Measurements from ENCODE around the gene HOXA13.
A peak's percentile ranks its signal among the peaks of the same experiment; 100 is the strongest.

The HOXA13 gene

DNA sequence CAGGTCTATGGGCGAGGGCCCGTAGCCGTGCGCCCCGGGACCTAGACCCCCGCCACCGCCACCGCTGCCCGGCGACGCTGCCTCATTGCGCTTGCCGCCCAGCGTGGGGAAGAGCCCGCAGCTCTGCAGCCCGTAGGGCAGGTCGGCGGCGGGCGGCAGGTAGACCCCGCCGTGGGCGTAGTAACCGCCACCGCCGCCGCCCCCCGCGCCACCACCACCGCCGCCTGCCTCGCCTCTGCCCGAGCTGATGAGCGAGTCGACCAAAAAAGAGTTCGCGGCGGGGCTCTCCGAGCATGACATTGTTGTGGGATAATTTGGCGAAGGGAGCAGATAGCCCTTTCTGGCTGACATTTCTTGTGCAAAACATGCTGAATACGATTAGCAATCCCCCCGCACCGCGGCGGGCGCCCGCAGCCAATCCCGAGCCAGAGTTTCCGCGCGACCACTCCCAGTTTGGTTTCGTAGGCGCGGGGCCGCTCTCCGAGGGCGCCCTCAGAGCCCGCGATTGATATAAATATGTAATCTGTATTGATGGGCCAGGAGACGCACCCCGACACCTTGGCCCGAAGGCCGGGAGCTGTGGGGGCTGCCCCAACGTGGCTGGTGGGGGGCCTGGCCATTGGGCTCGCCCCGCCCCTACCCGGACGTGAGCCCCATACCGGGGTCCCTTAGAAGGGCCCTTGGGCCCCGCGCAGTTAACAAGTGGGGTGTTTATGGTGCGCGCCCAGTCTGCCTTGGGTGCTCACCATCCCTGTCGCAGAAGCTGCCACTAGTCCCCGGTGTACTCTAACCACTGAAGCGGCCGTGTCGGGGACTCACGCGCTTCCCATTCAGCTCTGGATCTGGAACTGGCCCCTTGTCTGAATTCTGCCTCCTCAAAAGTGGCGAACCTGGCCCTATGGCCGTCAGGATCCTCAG, 25.7 kb downstream of the HOXA13 start, which contains the start of gene HOXA10:
Gene HOXA10 (minus strand): TSS at position 365 of the 918 bp plus-strand sequence. CDS start 14 bp downstream, at position 351.
- Histone ChIP-seq H3K4me1 (ENCODE audit: control insufficient read depth, insufficient read depth, low read length) (peaks cover 50% of the 10 kb centered on the region), H3K36me3 (ENCODE audit: control insufficient read depth, insufficient read depth, low read length, severe bottlenecking) (no peaks in the 10 kb centered on the region), H3K9ac (ENCODE audit: low read length) (peak within 1 kb of the TSS; percentile 93), H3K4me3 (ENCODE audit: low read length) (peak within 1 kb of the TSS; percentile 94), H3K9me3 (ENCODE audit: control insufficient read depth, low read length) (no peaks in the 10 kb centered on the region), H3K27me3 (replicated peaks; ENCODE audit: control insufficient read depth, insufficient read depth, low read length) (no peaks in the 10 kb centered on the region)
- DNase-seq (ENCODE audit: low read depth), result no peak

DNA sequence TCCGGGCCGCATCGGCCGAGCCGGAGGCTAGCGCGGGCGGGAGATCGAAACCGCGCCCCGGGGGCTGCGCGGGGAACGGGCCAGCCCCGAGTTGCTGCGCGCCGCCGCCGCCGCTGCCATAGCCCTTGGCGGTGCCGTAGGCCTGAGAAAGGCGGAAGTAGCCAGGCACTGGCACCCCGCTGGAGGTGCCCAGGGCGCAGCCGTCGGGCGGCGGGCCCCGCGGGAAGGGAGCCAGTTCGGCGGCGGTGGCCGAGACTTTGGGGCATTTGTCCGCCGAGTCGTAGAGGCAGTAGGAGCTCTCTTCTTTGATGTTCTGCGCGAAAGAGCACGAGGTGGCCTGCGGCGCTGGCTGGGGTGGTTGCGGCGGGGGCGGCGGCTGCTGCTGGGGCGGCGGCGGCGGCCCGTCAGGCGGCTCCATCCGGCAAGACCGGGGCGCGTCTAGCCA, 26.4 kb downstream of the HOXA13 start:
- H3K36me3 ChIP-seq (ENCODE audit: control insufficient read depth, insufficient read depth, low read length, severe bottlenecking), result no peaks in the 10 kb centered on the region
- H3K4me1 ChIP-seq (ENCODE audit: control insufficient read depth, insufficient read depth, low read length), result peaks cover 50% of the 10 kb centered on the region
- peak overlapping the region; percentile 93 for H3K9ac ChIP-seq (ENCODE audit: low read length)
- no peaks in the 10 kb centered on the region for H3K27me3 ChIP-seq (replicated peaks; ENCODE audit: control insufficient read depth, insufficient read depth, low read length)
- no peak for DNase-seq (ENCODE audit: low read depth)
- H3K9me3 ChIP-seq (ENCODE audit: control insufficient read depth, low read length), result no peaks in the 10 kb centered on the region
- peak overlapping the region; percentile 94 for H3K4me3 ChIP-seq (ENCODE audit: low read length)

DNA sequence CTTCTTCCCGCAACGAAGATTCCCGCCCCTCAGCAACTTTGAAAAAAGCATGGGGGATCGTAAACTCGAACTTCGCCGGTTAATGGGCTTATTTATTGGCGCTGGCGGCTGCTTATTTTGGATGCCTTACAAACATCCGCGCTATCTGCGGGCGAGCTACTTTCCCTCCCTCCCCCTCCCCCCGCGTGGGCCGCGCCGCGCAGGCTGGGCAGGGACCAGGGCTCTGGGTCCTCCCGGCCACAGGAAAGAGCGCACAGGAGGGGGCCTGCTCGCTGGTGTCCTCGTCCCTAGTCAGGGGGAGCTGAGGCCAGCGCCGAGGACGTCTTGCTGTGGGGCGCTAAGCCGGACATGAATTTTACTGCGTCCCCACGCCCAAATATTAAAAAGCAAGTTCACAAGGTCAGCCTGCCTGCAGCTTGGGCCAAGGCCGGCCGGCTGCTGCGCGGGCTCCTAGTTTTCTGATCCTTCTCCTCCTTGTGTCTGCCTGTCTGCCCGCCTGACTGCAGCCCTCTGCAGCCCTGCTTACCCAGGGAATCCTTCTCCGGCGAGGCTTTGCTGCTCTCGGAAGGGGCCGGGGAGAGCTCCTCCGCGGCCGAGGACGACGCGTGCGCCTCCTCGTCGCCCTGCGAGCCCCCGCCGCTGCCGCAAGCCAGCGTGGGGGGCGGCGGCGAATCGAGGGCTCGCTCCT, 26.9 kb downstream of the HOXA13 start:
- no peak for DNase-seq (ENCODE audit: low read depth)
- Histone ChIP-seq H3K4me1 (ENCODE audit: control insufficient read depth, insufficient read depth, low read length) (peaks cover 51% of the 10 kb centered on the region), H3K36me3 (ENCODE audit: control insufficient read depth, insufficient read depth, low read length, severe bottlenecking) (no peaks in the 10 kb centered on the region), H3K9me3 (ENCODE audit: control insufficient read depth, low read length) (no peaks in the 10 kb centered on the region), H3K27me3 (replicated peaks; ENCODE audit: control insufficient read depth, insufficient read depth, low read length) (no peaks in the 10 kb centered on the region), H3K4me3 (ENCODE audit: low read length) (peak overlapping the region; percentile 94), H3K9ac (ENCODE audit: low read length) (peak overlapping the region; percentile 93)

DNA sequence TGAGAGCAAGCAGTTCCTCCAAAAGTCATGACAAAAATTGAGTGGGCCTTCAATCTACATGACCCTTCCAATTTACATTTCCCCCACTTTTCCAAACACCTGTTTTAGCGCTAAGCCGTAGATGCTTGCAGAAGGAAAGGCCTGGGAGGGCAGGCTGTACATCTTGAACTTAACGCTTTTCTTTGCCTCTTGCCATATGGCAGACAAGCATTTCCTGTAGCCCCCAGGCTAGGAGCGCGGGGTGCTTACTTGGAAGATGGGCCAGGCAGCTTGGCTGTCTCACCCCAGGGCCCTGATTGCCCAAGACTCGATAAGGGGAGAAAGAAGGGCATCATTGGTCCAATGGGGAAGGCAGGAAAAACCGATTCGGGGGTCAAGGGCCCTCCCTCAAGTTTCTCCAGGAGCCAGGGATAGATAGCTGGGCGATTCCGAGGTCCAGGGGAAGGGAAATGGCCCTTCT, 27.5 kb downstream of the HOXA13 start:
- no peaks in the 10 kb centered on the region for H3K36me3 ChIP-seq (ENCODE audit: control insufficient read depth, insufficient read depth, low read length, severe bottlenecking)
- no peaks in the 10 kb centered on the region for H3K9me3 ChIP-seq (ENCODE audit: control insufficient read depth, low read length)
- peak overlapping the region; percentile 93 for H3K9ac ChIP-seq (ENCODE audit: low read length)
- no peak for DNase-seq (ENCODE audit: low read depth)
- H3K27me3 ChIP-seq (replicated peaks; ENCODE audit: control insufficient read depth, insufficient read depth, low read length), result no peaks in the 10 kb centered on the region
- H3K4me1 ChIP-seq (ENCODE audit: control insufficient read depth, insufficient read depth, low read length), result peaks cover 51% of the 10 kb centered on the region
- peak overlapping the region; percentile 94 for H3K4me3 ChIP-seq (ENCODE audit: low read length)

DNA sequence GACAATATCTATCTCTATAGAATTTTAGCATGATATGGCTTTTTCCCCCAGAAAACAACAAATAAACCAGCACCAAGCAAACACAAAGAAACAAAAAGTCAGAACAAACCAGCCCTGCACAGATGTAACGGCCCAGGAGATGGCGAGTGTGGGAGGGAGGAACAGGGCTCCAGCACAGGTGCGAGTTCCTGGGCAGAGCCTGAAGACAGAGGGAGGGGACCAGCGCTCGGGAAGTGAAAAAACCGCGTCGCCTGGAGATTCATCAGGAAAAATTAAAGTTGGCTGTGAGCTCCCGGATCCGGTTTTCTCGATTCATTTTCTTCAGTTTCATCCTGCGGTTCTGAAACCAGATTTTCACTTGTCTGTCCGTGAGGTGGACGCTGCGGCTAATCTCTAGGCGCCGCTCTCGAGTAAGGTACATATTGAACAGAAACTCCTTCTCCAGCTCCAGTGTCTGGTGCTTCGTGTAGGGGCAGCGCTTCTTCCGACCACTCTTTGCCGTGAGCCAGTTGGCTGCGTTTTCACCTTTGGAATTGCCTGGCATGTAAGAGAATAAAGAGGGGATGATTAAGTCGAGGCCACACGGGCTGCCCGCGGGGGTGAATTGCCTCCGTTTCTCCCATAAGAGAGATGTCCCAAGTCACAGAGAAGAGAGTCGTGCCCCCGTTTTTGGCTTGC, 28.1 kb downstream of the HOXA13 start:
- H3K9ac ChIP-seq (ENCODE audit: low read length), result peak overlapping the region; percentile 93
- no peak for DNase-seq (ENCODE audit: low read depth)
- peak overlapping the region; percentile 94 for H3K4me3 ChIP-seq (ENCODE audit: low read length)
- H3K4me1 ChIP-seq (ENCODE audit: control insufficient read depth, insufficient read depth, low read length), result peaks cover 49% of the 10 kb centered on the region
- H3K27me3 ChIP-seq (replicated peaks; ENCODE audit: control insufficient read depth, insufficient read depth, low read length), result no peaks in the 10 kb centered on the region
- no peaks in the 10 kb centered on the region for H3K36me3 ChIP-seq (ENCODE audit: control insufficient read depth, insufficient read depth, low read length, severe bottlenecking)
- no peaks in the 10 kb centered on the region for H3K9me3 ChIP-seq (ENCODE audit: control insufficient read depth, low read length)

DNA sequence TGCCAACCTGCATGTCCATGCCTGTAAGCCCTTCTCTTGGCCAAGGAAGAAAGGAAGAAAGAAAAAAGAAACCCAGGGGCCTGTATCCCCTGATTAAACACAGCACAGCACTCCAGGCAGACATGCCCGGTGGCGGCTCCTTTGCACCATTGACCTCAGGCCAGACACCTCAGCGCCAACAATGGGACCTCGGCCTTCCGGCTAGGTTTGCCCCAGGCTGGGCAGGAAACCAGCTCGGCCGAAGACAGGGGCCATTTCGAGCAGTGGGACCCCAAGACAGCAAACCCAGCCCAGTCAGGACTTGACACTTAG, 28.6 kb downstream of the HOXA13 start:
- no peak for DNase-seq (ENCODE audit: low read depth)
- peaks cover 49% of the 10 kb centered on the region for H3K4me1 ChIP-seq (ENCODE audit: control insufficient read depth, insufficient read depth, low read length)
- H3K9me3 ChIP-seq (ENCODE audit: control insufficient read depth, low read length), result no peaks in the 10 kb centered on the region
- peak overlapping the region; percentile 94 for H3K4me3 ChIP-seq (ENCODE audit: low read length)
- H3K36me3 ChIP-seq (ENCODE audit: control insufficient read depth, insufficient read depth, low read length, severe bottlenecking), result no peaks in the 10 kb centered on the region
- no peaks in the 10 kb centered on the region for H3K27me3 ChIP-seq (replicated peaks; ENCODE audit: control insufficient read depth, insufficient read depth, low read length)
- peak overlapping the region; percentile 93 for H3K9ac ChIP-seq (ENCODE audit: low read length)

DNA sequence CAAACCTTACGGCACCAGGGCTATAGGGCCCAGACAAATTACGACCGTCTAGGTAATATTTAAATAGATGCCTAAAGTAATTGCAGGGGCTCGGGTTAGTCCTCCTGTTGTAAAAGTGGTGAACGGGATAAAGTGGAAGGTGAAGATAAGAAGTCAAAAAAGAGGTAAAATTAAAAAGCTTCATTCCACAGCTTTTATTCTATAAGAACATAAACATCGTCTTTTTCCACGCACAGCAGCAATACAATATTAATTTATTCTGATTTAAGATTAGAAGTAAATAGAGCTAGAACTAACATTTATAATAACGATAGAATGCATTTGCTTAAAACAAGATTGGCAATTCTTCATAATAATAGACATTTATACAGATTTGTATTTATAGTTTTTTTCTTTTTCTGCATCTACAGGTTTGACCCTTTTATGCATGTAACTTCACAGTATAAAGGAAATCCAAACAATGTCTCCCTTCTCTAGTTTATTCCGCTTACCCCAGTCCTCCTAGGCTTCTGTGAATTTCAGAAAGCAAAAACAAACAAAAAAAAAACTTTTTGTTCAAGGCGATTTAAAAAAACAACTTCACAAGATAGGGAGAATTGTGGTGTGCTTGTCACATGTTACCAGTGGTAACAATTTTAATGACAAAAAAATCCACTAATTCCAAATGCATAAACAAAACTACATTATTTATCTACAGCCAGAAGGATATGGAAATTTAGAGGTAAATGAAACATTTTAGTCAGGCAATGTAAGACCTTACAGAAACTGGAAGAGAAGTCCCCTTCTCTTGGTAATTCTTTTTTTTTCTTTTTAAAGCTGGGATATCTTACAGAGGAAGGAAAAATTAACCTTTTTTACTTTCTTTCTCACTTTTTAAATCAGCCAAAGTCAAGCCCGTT, 29.2 kb downstream of the HOXA13 start:
- H3K9ac ChIP-seq (ENCODE audit: low read length), result peak overlapping the region; percentile 93
- H3K27me3 ChIP-seq (replicated peaks; ENCODE audit: control insufficient read depth, insufficient read depth, low read length), result no peaks in the 10 kb centered on the region
- H3K4me1 ChIP-seq (ENCODE audit: control insufficient read depth, insufficient read depth, low read length), result peaks cover 49% of the 10 kb centered on the region
- H3K9me3 ChIP-seq (ENCODE audit: control insufficient read depth, low read length), result no peaks in the 10 kb centered on the region
- no peak for DNase-seq (ENCODE audit: low read depth)
- H3K36me3 ChIP-seq (ENCODE audit: control insufficient read depth, insufficient read depth, low read length, severe bottlenecking), result no peaks in the 10 kb centered on the region
- peak overlapping the region; percentile 94 for H3K4me3 ChIP-seq (ENCODE audit: low read length)

DNA sequence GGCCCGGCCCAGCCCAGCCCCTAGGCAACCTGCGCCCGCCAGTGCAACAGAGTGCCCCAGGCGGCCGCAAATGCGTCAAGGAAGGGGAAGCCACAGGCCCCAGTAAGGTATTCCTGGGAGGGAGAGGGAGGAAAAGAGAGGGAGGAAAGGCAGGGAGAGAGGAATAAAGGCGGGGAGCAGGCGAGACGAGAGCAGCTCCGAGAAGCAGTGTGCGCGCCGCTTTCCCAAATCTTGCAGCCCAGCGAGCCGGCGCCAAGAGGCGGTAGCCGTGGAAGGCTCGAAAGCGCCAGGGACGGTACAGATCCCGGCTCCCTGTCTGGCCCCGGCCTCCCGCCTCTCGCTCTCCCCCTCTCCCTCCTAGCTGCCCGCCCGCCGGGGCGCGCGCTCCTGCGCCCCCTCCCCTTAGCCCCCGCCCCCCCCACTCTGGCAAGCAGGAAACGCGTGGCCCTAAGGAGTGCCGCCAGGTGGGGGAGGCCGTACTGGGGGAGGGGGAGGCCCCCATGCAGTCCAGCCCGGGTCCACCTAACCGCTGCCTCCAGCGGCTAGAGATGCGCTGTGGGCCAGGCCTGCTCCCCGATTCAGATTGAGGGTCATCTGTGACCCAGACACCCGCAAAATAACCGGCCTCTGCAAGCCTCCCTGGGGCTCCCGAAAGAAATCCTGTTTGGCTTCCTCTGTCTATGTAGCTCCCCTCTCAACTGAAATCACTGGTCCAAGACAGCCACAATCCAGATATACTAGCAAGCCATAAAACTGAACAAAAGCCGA, 30.0 kb downstream of the HOXA13 start:
- H3K9ac ChIP-seq (ENCODE audit: low read length), result peak overlapping the region; percentile 93

DNA sequence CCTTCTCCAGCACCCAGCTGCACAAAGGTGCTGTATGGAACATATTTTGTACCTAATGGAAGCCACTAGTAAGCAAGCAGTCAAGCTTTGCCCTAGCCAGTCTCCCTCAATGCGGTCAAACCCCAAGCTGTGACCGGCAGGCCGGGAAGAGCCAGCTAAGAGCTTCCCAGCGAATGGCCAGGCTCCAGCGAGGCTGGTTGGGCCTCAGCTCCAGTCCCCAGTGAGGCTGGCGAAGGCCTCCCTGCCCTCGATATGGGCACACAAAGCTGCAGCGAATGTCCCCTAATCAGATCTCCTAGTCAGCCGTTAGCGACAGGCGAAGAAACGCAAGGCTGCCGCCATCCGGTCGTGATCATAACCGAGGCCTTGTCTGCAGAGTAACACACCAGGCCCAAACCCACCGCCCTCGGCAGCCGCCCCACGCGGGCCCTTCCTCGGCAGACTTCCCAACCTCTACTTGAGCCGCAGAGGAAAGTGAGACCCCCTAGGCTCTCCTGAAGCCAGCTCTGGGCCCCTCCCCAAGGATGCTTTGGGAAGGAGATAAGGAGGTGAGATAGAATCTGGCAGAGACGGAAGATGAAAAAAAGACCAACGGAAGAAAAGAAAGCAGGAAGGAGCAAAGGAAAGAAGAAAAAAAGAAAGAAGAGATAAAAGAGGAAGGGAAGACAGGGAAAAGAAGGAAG, 31.5 kb downstream of the HOXA13 start:
- DNase-seq (ENCODE audit: low read depth), result no peak

More for the DNA sequence above, 30.0 kb downstream of the HOXA13 start:
- Histone ChIP-seq H3K4me3 (ENCODE audit: low read length) (peak overlapping the region; percentile 94), H3K36me3 (ENCODE audit: control insufficient read depth, insufficient read depth, low read length, severe bottlenecking) (no peaks in the 10 kb centered on the region), H3K9me3 (ENCODE audit: control insufficient read depth, low read length) (no peaks in the 10 kb centered on the region), H3K27me3 (replicated peaks; ENCODE audit: control insufficient read depth, insufficient read depth, low read length) (no peaks in the 10 kb centered on the region), H3K4me1 (ENCODE audit: control insufficient read depth, insufficient read depth, low read length) (peaks cover 42% of the 10 kb centered on the region)
- no peak for DNase-seq (ENCODE audit: low read depth)

More for the DNA sequence above, 31.5 kb downstream of the HOXA13 start:
- H3K9ac ChIP-seq (ENCODE audit: low read length), result peak overlapping the region; percentile 93
- peak overlapping the region; percentile 94 for H3K4me3 ChIP-seq (ENCODE audit: low read length)
- H3K9me3 ChIP-seq (ENCODE audit: control insufficient read depth, low read length), result no peaks in the 10 kb centered on the region
- no peaks in the 10 kb centered on the region for H3K36me3 ChIP-seq (ENCODE audit: control insufficient read depth, insufficient read depth, low read length, severe bottlenecking)
- H3K4me1 ChIP-seq (ENCODE audit: control insufficient read depth, insufficient read depth, low read length), result peaks cover 39% of the 10 kb centered on the region
- H3K27me3 ChIP-seq (replicated peaks; ENCODE audit: control insufficient read depth, insufficient read depth, low read length), result no peaks in the 10 kb centered on the region
